HG03520 (cell line): ENCODE results near the gene MAB21L1.

Experiments
- ATAC-seq: cut with Tn5 transposase; IDR thresholded peaks from one replicate; pipeline ENCODE4 v1.9.1; 2021; ENCODE audit warnings: mild to moderate bottlenecking, moderate library complexity; ENCODE audit not compliant: unreplicated experiment

MAB21L1 gene

GRCh38 chr13:35449821-35450220 is 26.7 kb downstream of the MAB21L1 start:
- ATAC-seq: no peak

- ATAC-seq: no peak
Observed at GRCh38 chr13:35448465-35448864, 28.0 kb downstream of the MAB21L1 start.
